Coronary artery (tissue), 2 donors: ENCODE data around the gene MISFA.
"Not testable (repeated sequence)": the region's sequence is repeated elsewhere in the genome, so short reads cannot be mapped to it uniquely, and the experiment has no call there.

Experiments used
- DNase-seq: peaks from one replicate; pipeline ENCODE4 v3.0.0-alpha.2; 2017; ENCODE audit warnings: low spot score
- H3K27ac ChIP-seq, 2 donors: fragments of 200-600 bp; sonication (generic); one replicate each; pipeline ENCODE4 v1.5.1; 2016 to 2019
- H3K4me3 ChIP-seq: fragments of 200-600 bp; sonication (generic); 2 replicates; pipeline ENCODE4 v1.5.1; 2016; ENCODE audit warnings: mild to moderate bottlenecking, moderate library complexity
- CTCF ChIP-seq: fragments of 200-600 bp; sonication (generic); IDR thresholded peaks from one replicate; pipeline ENCODE4 v1.5.1; 2019; ENCODE audit warnings: antibody characterized with exemption

The MISFA gene

GRCh38 chr11:18580113-18580766, 19.3 kb upstream of the MISFA start:
- Histone ChIP-seq H3K27ac (no peak overlapping the region), H3K4me3 (no peak overlapping the region)
- DNase-seq, result no peak
- TF ChIP-seq CTCF, result no peak

GRCh38 chr11:18581825-18582224, 17.8 kb upstream of the MISFA start:
- no peak for DNase-seq
- Histone ChIP-seq H3K4me3 (no peak overlapping the region), H3K27ac (no peak overlapping the region)
- no peak for TF ChIP-seq CTCF

GRCh38 chr11:18588297-18589252, 11.0 kb upstream of the MISFA start, which contains the start of gene UEVLD:
Gene UEVLD, minus strand, starts transcription at chr11:18588734. Its CDS starts 80 bp downstream, at chr11:18588654.
- no peak for TF ChIP-seq CTCF
- Histone ChIP-seq H3K4me3 (peak within 1 kb of the TSS; percentile 89), H3K27ac (peak within 1 kb of the TSS; percentile 75 to 88)
- peak; percentile 95 for DNase-seq

- peak overlapping the region in 1 of 2 donors; percentile 16 for H3K27ac ChIP-seq
- no peak for DNase-seq
- H3K4me3 ChIP-seq, result peak overlapping the region; percentile 9
- no peak for TF ChIP-seq CTCF
Observed at GRCh38 chr11:18590571-18590970, 9.0 kb upstream of the MISFA start.

GRCh38 chr11:18594088-18594487, 5.5 kb upstream of the MISFA start:
- DNase-seq, result not testable (repeated sequence)

GRCh38 chr11:18594999-18595749, 4.4 kb upstream of the MISFA start:
- peak; percentile 55 for DNase-seq
- H3K27ac ChIP-seq, result no peak overlapping the region
- H3K4me3 ChIP-seq, result no peak overlapping the region

More at GRCh38 chr11:18594088-18594487, 5.5 kb upstream of the MISFA start:
- H3K4me3 ChIP-seq, H3K27ac ChIP-seq: not testable (repeated sequence)

More at GRCh38 chr11:18594999-18595749, 4.4 kb upstream of the MISFA start:
- TF ChIP-seq CTCF, result no peak
